Measurements from ENCODE around the gene SH3RF2.
"Not testable (repeated sequence)": the region's sequence is repeated elsewhere in the genome, so short reads cannot be mapped to it uniquely, and the experiment has no call there.

The SH3RF2 gene

GRCh38 chr5:145951071-145951470 lies 14.7 kb downstream of the SH3RF2 start:
- DNase-seq, result no peak

- DNase-seq, result no peak
Measured at GRCh38 chr5:145953202-145953601, 16.8 kb downstream of the SH3RF2 start.

- not testable (repeated sequence) for DNase-seq
Measured at GRCh38 chr5:145954140-145954539, 17.8 kb downstream of the SH3RF2 start.

GRCh38 chr5:145957388-145957787 lies 21.0 kb downstream of the SH3RF2 start:
- DNase-seq, result no peak

- DNase-seq, result no peak
Measured at GRCh38 chr5:145958436-145958835, 22.1 kb downstream of the SH3RF2 start.

GRCh38 chr5:145960166-145960565 lies 23.8 kb downstream of the SH3RF2 start:
- no peak for DNase-seq

GRCh38 chr5:145960848-145961600 lies 24.6 kb downstream of the SH3RF2 start:
- DNase-seq, result no peak

GRCh38 chr5:145962001-145962400 lies 25.6 kb downstream of the SH3RF2 start:
- no peak for DNase-seq

GRCh38 chr5:145964008-145964407 lies 27.6 kb downstream of the SH3RF2 start:
- DNase-seq, result not testable (repeated sequence)

GRCh38 chr5:145965804-145966203 lies 29.4 kb downstream of the SH3RF2 start:
- no peak for DNase-seq

- DNase-seq, result no peak
Measured at GRCh38 chr5:145967296-145967695, 30.9 kb downstream of the SH3RF2 start.

- DNase-seq, result no peak
Measured at GRCh38 chr5:145968970-145969713, 32.8 kb downstream of the SH3RF2 start.

GRCh38 chr5:145969714-145970092 lies 33.3 kb downstream of the SH3RF2 start:
- no peak for DNase-seq

GRCh38 chr5:145971108-145971507 lies 34.7 kb downstream of the SH3RF2 start:
- DNase-seq, result no peak

GRCh38 chr5:145971701-145972100 lies 35.3 kb downstream of the SH3RF2 start:
- DNase-seq, result no peak

GRCh38 chr5:145975001-145975360 lies 38.6 kb downstream of the SH3RF2 start:
- DNase-seq, result no peak

- DNase-seq, result peak; percentile 11
Measured at GRCh38 chr5:145975361-145976066, 39.1 kb downstream of the SH3RF2 start.

- peak; percentile 20 for DNase-seq
Measured at GRCh38 chr5:145976431-145977155, 40.2 kb downstream of the SH3RF2 start.

- DNase-seq, result no peak
Measured at GRCh38 chr5:145978171-145978570, 41.8 kb downstream of the SH3RF2 start.

- no peak for DNase-seq
Measured at GRCh38 chr5:145978708-145979107, 42.3 kb downstream of the SH3RF2 start.

GRCh38 chr5:145979270-145980223 lies 43.2 kb downstream of the SH3RF2 start:
- DNase-seq, result no peak

GRCh38 chr5:145980259-145980658 lies 43.9 kb downstream of the SH3RF2 start:
- no peak for DNase-seq

All from activated CD4-positive, alpha-beta T cell treated with anti-CD3 and anti-CD28 coated beads, Interleukin-2, Interleukin-6, amounts not matched to agents 100 ng/mL and 50 ng/mL, durations not matched to agents 16 hours and 8 hours (primary cell).